NCI-H146 (cell line): ENCODE data around the gene P2RX6.
"Not testable (repeated sequence)": the region's sequence is repeated elsewhere in the genome, so short reads cannot be mapped to it uniquely, and the experiment has no call there.

Source experiments
- DNase-seq: peaks from one replicate; lab custom pipeline; 2025; lab: John Stamatoyannopoulos, UW

Gene P2RX6

DNA sequence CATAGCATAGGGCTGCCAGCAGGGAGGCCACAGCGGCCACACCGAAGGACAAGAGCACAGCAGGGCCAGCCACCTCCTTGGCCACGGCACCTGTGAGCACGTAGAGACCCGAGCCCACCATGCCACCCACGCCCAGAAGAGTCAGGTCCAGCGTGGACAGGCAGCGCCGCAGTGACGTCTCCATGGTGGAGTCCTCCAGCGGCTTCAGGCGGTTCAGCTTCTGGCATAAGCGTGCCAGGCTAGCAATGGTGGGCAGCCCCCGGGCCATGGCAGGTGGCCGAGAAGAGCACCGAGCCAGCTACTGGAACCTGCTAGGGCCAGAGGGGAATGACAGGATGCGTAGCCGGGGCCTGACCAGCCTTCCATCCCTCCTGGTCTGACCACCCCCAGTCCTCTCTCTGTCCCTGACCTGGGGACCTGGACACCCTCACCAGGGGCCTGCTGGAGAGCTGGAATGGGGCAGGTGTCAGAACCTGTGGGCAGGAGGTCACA, 16.6 kb downstream of the P2RX6 start:
- DNase-seq: no peak

DNA sequence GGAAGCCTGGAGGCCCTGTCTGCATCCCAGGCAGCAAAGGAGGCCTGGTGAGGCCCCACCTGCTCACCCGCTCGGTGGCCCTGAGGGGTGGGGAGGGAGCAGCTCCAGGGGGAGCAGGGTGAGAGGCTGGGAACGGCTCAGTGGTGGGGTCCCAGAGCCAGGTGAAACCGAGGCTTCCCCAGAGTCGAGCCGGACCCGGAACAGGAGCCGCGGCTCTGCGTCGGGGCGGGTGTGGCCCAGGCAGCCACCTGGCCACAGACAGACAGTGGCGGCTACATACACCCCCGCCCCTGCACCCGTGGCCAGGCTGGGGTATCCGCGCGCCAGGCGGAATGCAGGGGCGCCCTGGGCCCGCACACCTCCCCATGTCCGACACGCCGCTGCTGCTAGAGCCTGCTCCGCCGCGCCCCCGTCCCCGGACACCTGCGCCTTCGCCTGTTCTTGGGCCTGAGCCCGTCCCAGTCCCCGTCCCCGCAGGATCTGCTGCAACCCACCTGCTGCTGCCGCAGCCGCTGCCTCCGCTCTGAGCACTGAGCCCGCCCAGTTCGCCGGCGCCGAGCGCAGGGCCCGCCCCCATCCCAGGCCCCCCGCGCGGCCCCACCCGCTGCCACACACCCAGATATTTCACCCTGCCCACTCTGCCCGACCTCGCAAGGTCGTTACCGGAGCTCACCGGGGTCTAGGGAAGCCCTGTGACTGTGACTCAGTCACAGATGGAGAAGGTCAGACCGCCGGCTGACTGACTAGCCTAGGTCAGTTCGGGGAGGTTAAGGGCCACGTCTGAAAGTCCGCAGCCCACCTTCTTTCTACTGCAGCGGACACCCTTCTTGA, 17.3 kb downstream of the P2RX6 start, which contains the start of gene SLC7A4:
Gene SLC7A4, minus strand, starts transcription at position 525 of the 831 bp plus-strand sequence. CDS start 749 bp downstream, outside the sequence.
- DNase-seq: peak; percentile 53

DNA sequence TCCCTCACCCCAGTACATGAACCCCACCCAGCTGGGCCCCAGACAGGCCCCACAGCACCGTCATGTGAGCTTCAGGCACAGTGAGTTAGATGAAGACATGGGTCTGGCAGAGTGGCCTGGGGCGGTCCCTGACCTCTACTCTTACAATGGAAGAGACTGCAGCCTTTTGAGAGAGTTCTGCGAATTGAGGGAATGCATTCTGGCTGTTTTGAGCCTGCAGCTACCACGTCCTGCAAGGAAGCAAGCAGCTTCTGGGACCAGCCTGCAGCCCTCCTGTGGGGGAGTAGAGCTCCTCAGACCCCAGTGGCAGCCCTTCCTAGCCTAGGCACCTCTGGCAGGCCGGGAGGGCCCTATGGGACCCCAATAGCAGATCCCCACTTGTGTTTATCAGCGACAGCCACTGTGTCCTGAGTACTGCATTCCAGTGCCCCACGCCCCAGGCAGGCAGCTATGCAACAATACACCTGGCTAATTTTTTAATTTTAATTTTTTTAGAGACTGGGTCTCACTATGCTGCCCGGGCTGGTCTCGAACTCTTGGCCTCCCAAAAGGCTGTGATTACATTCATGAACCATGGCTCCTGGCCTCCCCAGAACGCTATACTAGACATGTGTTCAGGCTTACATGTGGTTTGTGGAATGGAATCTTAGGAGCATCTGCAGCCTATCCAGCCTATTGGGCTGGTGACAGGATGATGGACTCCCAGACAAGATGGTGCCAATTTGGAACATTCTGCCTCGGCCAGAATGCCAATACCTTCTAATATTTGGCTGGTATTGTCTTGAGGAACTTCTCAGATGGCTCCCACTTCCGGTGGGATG, 18.1 kb downstream of the P2RX6 start:
- DNase-seq: no peak

DNA sequence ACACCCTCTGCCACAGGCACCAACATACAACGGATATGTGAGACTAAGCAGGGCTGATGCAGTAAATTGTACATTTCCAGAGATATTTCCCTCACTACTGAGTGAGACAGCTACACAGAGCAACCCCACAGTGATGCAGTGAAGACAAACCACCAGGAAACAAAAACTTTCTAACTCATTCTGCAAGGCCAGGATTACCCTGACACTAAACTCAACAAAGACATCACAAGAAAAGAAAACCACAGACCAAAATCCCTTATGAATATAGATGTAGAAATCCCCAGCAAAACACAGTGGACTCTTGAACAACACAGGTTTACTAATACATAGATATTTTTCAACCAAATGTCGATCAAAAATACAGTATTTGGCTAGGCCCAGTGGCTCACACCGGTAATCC, 18.9 kb downstream of the P2RX6 start:
- no peak for DNase-seq

DNA sequence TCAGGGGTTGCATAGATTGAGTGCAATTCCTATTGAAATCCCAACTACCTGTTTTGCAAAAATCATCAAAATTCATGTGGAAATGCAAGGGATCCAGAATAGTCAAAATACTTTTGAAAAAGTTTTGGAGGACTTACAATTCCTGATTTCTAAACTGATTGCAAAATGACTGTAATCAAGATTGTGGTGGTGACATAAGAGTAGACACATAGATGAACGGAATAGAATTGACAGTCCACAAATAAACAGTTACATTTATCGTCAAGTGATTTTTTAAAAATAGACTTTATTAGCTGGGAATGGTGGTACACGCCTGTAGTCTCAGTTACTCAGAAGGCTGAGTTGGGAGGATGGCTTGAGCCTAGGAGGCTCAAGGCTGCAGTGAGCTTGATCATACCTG, 20.0 kb downstream of the P2RX6 start:
- DNase-seq: no peak

DNA sequence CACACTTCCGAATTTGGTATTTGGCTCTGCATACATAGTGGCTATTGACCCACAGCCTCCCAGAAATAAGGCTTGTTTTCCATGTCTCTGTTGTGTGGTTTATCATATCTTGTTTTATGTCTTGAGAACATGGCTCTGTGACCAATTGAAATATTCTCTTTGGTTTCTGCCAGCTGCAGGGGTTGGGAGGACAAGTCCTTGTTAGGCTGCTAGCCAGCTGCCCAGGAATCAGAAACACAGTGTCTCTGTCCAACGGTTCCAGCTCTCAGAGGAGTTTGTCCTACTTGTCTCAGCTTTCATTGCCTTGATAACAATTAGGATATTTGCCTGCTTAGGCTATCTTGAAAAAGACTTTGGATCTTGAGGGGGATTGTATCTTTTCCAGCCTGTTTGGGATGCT, 23.4 kb downstream of the P2RX6 start:
- no peak for DNase-seq

DNA sequence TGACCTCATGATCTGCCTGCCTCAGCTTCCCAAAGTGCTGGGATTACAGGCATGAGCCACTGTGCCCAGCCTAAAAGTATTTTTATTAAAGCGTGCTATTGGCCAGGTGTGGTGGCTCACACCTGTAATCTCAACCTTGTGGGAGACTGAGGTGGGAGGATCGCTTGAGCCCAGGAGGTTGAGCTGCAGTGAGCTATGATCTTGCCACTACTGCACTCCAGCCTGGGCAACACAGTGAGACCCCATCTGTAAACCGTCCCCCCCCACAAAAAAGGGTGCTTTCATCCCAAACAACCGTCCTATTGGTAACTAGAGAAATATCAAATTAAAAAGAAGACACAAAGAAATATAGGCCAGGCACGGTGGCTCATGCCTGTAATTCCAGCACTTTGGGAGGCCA, 24.2 kb downstream of the P2RX6 start:
- DNase-seq: not testable (repeated sequence)

DNA sequence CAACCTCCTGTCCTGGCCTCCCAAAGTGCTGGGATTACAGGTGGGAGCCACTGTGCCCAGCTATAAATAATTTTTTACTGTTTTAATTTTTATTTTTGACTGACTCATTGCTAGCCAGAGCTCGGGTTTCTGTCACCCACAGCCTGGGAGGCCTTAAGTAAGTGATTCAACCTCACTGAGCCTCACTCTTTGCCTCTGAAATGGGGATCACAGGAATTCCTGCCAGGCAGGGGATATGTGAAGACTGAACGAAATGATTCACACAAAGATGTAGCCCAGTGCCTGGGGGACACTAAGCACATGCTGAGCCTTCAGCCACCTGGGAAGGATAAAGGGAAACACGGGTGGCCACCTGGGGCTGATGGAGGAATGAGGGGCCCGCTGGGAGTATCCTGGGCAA, 27.0 kb downstream of the P2RX6 start:
- no peak for DNase-seq

DNA sequence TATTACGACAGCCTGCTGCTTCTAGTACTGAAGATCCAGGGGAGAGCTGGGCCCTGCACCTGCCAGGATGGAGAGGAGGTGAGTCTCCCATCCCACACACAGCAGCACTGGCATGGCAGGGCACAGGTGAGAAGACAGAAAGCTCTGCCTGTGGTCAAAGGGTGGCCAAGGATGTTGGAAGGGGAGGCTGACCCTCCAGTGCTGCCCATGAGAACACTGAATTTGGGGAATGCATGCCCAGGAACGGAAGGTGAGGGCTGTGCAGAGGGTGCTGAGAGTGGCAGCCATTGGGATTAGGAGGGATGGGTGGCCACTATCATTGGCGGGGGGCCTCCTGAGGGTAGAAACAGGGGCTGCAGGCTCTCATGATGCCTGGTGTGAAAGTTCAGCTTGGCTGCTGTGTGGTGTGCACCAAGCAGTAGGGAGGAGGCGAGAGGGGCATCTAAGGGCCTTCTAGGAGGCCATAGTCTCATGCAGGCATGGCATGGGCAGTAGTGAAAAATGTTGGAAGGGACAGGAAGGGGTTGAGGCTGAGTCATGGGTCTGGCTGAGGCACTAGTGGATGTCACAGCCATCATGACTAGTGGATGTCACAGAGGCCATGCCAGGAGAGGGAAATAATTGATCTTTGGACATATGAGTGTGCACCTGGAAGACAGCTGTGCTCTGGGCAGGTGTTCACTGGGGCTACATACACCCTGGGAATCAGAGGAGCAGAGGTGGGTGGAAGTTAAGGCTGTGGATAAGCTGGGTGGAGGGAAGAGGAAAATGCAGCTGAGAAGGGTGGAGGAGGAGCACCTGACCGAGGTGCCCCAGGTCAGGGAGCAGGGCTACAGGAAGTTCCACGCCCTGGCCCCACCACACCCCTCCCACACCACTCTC, 28.3 kb downstream of the P2RX6 start:
- DNase-seq: peak; percentile 21

DNA sequence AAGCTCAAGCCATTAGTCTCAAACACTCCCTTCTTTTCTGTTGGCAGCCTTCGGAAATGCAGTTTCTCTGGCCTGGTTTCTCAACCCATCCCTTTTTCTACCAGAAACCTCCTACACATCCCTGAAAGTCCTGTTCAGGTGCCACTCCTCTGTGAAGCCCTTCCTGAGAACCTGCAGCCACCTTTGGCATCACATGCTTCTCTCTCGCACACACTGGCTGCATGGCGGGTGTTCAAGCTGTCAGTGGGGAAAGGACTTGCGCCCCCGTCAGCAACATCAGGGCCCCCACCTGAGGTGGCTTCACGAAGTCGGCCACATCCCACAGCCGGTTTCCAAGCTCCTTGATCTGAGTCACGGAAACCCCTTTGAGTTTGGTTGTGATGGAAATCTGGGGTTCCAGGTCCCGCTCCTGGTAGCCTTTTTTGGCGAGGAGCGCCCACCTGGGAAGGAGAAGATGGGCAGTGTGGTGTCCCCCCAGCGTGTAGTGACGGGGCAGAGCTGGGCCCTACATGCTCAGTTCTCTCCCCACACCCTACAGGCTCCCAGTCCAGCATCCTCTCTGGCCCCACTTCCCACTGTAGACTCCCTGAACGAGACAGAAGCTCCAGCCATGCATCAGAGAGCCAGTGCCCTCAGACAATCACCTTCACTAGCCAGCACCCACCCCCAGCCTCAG, 29.0 kb downstream of the P2RX6 start:
- no peak for DNase-seq

DNA sequence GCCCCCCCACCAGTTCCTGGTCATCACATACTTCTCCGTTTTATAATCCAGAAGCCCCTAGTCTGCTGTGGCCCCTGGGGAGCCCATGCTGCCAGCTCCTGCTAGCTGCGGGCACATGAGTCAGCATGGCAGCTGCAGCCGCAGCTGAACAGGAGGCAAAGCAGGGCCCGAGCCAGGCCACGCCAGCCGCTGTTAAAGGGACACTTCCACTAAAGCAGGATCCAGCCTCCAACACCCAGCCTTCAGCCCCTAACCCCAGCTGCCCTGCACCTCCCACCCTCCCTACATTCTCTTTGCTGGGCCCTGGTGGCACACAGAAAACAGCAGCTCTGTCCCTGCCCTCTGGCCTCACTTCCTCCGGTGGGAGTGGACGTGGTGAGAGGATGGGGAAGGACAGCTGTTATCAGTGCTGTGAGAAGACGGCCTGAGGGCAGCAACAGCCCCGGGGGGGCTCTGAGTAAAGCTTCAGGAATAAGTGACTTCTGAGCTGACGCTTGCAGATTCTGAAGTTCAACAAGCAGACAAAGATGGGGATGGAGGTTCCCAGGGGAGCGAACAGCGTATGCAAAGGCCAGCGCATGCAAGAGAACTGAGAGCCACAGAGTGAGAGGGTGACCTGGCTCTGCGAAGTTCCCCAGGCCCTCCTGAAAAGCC, 30.1 kb downstream of the P2RX6 start:
- DNase-seq: peak; percentile 72

DNA sequence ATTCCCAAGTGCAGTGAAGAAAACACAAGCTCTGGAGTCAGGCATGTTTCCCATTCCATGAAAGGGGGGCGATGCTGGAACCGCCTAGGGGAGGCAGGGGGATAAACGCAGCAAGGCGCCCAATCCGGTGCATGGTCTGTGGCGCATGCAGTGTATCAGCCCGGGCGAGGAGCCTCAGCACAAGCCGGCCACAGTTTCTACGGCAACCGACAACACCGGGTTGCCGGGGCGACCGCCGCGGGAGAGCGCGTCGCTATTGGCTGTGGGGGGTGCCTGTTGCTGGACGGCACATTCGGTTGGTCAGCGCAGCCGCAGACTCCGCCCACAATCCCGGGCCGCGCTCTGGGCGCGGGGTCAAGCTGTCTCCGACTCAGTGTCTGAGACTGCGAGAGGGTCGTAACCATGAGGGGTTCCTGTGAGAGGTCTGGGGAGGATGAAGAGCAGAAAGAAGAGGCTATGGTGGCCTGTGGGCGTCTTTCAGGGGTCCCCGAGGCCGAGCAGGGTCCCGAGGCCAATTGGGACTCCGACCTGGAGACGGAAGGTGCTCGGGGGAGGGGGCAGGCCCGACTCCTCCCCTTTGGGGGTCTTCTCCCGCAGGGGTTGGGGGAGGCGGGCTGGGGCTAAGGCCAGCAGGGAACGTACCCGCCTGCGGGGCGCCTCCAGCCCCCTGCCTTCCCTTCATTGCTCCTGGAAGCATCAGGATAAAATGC, 30.8 kb downstream of the P2RX6 start, which contains the start of gene LRRC74B:
Gene LRRC74B, plus strand, starts transcription at position 362 of the 710 bp plus-strand sequence. Its CDS starts 41 bp downstream, at position 403.
- peak; percentile 89 for DNase-seq

DNA sequence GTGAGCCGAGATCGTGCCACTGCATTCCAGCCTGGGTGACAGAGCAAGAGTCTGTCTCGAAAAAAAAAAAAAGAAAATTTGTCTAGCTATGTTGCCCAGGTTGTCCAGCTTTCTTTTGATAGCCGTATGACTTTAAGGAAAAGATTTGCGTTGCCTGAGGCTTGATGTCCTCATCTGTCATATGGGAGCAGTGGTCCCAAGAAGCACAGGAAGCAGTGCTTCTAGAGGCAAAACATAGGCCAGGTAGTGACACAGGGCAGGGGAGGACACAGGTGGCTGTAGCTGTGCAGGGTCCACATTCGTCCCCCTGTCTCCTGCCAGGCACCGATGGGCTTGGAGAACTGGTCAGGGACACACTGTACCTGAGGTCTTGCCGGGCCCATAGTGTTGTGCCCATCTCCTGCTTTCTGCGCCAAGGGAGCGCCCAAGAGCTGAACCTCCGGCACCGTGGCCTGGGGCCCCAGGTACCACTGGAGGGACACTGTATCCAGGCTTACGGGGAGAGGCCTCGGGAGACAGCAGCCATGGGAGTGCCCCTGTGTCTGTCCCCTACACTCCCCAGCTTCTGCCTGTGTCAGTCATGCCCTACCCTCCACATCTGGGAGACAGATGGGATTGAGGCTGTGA, 32.2 kb downstream of the P2RX6 start:
- no peak for DNase-seq

DNA sequence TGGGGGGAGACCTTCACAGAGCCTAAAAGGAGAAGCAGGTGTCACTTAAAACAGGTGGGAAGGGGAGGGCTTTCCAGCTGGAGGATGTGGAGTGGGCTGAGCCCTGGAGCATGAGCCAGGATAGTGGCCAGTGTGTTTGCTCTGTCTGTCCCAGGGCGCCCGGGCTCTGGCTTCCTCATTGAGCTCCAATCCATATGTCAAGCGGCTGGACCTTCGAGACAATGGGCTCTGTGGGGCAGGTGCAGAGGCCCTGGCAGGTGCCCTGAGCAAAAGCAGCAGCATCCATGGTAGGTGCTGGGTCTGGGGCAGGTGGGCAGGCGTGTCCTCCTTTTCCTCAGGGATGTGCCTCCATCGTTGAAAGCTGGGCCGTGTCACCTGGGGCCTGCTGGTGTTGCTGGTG, 32.8 kb downstream of the P2RX6 start:
- peak; percentile 92 for DNase-seq

DNA sequence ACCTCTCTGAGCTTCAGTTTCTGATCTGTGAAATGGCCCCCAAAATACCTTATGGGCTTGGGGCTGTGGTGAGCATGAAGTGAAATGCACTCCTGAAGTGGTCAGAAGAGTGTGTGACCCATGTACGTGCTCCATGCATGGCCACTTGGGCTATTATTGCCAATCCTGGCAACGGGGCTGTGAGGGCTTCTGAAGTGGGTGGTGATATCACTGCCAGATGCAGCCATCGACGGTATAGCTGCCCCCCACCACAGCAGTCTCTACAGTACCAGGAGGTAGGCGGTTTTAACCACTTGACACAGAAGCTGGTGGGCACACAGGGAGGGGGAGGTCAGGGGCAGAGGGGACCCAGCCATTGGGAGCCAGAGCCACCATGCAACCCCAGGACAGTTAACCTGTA, 33.5 kb downstream of the P2RX6 start:
- DNase-seq: not testable (repeated sequence)

DNA sequence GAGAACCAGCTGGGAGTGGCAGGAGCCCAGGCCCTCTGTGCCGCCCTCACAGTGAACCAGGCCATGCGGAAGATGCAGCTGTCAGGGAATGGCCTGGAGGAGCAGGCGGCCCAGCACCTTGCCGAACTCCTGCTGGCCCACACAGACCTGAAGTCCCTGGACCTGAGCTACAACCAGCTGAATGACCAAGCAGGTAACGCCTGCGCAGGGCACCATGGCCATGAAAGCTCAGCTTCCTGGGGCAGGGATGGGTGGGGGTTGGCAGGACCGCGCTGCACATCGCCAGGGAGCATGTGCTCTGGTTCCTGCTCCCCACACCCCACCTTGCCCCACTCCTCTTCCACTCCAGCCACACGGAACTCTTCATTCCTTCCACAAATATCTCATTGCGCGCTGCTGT, 34.0 kb downstream of the P2RX6 start:
- not testable (repeated sequence) for DNase-seq

DNA sequence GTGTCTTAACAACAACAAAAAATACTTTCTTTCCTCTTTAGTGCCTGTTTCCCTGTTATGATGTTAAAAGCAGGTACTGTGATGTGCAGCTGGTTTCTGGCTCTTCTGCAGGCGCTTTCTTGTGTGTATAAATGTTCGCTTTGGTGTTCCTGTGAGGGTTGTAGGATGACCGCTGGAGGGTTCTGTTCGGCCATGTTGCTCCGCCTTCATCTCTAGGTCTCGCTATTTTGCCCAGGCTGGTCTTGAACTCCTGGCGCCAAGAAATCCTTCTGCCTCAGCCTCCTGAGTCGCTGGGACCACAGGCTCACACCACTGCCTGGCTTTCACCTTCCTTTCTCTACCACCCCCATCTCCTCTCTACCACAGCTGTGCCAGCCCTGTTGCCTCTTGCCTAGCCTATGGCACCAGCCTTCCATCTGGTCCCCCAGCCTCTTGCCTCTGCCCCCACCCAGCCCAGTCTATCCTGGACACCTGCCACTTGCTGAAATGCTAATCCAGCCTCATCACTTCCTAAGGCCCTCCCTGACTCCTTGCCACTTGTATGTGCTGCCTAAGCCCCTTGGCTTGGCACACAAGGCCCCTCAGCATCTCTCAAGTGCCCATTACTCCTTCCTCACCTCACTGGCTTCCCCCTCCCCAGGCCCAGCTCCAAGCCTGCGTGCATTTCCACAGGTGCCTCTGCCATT, 36.3 kb downstream of the P2RX6 start:
- no peak for DNase-seq

DNA sequence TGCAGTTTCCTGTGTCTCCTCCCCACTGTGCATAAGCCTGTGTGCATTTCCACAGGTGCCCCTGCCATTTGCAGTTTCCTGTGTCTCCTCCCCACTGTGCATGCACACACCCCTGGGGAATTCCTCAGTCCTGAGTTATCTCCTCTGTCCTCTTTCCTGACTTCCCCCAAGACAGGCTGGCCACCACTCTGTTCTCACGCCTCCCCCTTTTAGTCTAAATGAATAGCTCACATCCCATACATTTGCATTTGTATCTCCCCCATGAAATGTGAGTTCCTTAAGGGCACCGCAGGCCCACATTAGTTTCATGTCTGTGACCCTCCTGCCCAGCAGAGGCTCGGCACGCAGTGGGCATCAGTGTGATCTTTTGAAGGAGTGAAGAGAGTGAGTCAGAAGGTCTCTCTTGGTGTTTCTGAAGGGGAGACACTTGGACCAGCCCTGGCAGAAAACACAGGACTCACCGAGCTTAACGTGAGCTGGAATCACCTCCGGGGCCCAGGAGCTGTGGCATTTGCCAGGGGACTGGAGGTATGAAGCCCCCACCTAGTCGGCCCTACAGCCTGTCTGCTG, 37.0 kb downstream of the P2RX6 start:
- DNase-seq: no peak
